NCI-H69 (cell line): Measurements from ENCODE around the gene VANGL1.

ENCODE experiments used
- DNase-seq: peaks from one replicate; lab custom pipeline; 2025; lab: John Stamatoyannopoulos, UW

VANGL1 gene

DNA sequence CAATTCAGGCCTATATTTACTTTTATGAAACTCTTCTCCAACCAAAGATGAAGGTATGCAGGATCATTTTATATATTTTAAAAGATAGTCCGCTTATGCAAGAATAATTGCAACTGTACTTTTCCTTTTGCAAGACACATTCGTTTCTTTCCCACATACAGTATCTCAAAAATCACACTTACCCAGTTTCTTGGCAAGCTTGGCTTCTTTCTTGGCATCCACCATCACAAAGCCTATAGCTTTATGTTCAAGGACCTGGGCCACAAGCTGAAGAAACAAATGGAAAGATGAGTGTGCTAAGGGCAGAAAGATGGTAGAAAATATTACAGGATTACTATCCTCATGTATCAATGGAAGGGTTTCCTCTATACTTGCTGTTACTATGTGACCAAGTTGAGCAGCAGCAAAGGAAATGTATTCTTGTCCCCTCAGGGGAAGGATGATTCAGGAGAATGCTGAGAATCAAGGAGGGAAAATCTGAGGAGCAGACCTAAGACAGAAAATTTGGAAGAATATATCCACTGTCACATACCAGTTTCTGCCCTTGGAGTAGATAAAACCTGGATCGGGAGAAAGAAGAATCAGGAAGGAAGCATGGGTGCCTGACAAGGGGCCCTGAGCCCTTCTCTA, 103.0 kb downstream of the VANGL1 start:
- DNase-seq: no peak

- DNase-seq: no peak
Measured at GRCh38 chr1:115746021-115746690, 104.4 kb downstream of the VANGL1 start.
